ENCODE measurements around the gene CHST1.

The CHST1 gene, protein sequence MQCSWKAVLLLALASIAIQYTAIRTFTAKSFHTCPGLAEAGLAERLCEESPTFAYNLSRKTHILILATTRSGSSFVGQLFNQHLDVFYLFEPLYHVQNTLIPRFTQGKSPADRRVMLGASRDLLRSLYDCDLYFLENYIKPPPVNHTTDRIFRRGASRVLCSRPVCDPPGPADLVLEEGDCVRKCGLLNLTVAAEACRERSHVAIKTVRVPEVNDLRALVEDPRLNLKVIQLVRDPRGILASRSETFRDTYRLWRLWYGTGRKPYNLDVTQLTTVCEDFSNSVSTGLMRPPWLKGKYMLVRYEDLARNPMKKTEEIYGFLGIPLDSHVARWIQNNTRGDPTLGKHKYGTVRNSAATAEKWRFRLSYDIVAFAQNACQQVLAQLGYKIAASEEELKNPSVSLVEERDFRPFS

GRCh38 chr11:45665206-45665932, at the start of gene CHST1:
Gene CHST1 (minus strand): TSS chr11:45665622. CDS start chr11:45650923, 14,699 bp downstream.
- peak; percentile 14 for DNase-seq (ENCODE audit: low read depth)

DNA sequence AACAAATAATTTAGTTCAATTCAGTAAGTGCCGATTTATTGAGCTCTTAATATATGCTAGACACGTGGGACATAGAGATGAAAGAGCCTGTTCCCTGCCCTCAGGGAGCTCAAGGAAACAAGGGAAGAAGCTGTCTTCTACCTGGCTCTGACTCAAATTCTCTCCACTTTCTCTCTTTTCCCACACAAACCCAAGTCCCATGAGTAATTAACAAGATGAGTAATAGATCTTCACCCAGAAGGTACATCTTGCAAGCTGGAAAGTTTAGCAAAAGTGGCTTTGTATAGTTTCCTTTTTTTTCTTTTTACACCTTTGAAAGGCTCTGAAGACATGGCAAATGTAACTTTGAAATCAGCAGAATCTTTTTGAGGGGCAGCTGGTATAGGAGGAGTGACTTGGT, 48.2 kb upstream of the CHST1 start:
- DNase-seq (ENCODE audit: low read depth): no peak

DNA sequence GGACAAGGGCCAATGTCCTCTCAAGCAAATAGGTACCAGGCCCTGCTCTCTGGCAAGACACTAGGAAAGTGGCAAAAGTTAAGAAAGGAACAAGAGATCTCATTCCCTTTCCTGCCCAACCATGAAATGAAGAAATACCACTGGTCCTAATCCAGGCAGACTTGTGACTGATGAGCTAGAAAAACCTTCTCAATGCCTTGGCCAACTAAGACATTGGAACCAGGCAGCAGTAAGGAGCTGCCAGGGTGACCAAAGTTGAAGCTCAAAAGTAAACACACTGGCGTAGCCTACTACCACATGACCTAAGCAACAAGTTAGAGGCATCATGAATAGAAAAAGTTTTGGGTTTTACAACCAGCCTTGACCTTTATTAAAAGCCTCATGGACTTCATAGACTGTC, 45.1 kb upstream of the CHST1 start:
- DNase-seq (ENCODE audit: low read depth): no peak

- no peak for DNase-seq (ENCODE audit: low read depth)
Measured at GRCh38 chr11:45708887-45709663, 43.7 kb upstream of the CHST1 start.

DNA sequence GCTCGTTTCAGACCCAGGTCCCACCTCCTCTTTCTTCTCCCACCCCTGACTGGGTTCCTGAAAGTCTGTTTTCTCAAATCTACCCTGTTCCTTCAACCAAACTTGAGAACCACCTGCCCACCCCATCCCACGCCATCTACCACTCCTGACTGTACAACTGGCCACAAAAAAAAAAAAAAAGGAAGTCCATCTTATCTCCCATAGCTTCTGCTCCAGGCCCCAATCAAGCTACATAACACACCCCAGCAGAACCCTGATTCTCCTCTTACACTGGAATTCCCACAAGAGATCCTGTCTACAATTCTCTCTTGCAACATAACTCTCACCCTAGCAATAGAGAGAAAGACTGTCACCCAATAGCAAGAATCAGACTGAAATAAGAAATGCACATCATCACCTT, 39.2 kb upstream of the CHST1 start:
- no peak for DNase-seq (ENCODE audit: low read depth)

DNA sequence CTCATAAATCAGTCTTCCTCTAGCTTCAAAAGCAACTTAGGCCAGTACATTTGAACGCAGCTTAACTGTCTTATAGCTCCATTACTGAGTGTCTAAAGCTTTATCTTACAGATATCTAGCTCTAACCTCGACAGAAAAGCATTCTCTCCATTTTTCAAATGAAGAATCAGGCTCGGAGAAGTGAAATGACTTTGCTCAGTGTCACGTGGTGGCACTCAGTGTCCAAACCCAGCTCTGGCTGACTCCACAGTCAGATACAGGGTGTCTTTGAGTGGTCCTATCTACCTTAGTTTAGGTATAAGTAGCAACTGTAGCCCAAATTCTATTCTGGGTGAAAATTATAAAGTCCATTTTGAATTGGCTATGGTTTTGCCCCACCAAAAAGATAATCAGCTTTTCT, 38.7 kb upstream of the CHST1 start:
- no peak for DNase-seq (ENCODE audit: low read depth)

GRCh38 chr11:45702511-45702910, 37.1 kb upstream of the CHST1 start:
- DNase-seq (ENCODE audit: low read depth): no peak

- DNase-seq (ENCODE audit: low read depth): no peak
Measured at GRCh38 chr11:45698777-45699497, 33.5 kb upstream of the CHST1 start.

DNA sequence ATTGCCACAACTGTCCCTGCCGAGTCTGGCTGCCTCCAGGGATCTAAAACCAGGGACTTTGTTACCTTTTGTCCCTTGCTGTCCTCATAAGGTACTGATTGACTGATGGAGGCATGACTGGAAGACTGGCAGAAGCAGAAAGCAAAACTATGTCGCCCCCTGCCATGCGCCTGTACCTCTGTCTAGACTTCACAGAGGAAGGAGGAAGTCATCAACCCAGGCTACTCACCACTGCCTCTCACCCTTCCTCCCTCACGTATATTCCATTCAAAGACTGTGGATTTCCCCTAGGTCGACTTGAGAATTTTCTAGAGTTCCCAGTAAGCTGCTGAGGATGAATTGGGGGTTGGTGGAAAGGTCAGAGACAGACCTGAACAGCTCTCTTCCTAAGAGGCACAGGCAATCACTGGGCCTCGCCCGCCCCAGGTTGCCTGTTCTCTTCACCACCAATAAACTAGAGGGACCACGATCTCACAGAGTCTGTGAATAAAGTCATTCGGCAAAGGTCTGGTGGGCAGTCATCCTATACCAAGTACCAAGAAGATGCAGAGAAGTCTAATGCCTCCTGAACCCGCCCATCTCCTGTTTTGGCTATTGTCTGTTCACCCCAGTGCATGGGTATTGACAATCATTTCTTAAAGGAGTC, 27.5 kb upstream of the CHST1 start:
- DNase-seq (ENCODE audit: low read depth): no peak

- no peak for DNase-seq (ENCODE audit: low read depth)
Measured at GRCh38 chr11:45688472-45689033, 23.1 kb upstream of the CHST1 start.

GRCh38 chr11:45687836-45688235, 22.4 kb upstream of the CHST1 start:
- no peak for DNase-seq (ENCODE audit: low read depth)

GRCh38 chr11:45685964-45686537, 20.6 kb upstream of the CHST1 start:
- no peak for DNase-seq (ENCODE audit: low read depth)

GRCh38 chr11:45684440-45684839, 19.0 kb upstream of the CHST1 start:
- no peak for DNase-seq (ENCODE audit: low read depth)

DNA sequence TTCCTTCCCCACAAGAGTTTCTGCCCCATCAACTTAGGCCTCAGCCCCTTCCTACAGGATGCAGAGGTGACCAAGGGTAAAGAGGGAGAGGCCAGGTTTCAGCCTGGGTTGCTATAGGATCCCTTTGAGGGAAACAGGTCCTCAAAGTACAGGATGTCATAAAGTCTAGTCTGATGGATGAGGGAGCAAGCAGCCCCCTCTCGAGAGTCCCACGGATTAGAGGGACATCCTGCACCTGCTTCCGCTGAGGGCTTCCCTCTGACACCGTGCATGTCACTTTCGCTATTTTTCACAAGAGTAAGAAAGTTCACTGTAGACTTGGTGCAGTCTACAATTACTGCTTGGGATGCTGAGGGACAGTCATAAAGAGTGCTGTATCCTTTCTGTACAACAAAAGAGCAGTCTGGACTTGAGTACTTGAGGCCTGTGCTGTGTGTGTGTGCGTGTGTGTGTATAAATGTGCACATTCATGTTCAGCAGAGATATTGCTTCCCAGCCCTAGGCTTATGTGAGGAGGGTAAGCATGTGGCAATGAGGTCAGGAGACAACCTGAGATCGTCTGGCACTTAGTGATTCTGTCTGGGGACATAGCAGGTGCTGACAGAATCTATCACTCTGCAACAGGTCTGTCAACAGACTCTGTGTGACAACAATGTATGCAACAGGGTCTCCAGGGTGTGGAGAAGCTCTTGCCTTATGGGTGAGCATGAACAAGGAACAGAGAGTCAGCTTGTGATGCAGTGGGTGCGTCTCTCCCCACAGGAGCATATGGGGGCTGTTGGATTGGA, 18.0 kb upstream of the CHST1 start:
- no peak for DNase-seq (ENCODE audit: low read depth)

GRCh38 chr11:45679806-45680205, 14.4 kb upstream of the CHST1 start:
- peak; percentile 13 for DNase-seq (ENCODE audit: low read depth)

- DNase-seq (ENCODE audit: low read depth): no peak
Measured at GRCh38 chr11:45678976-45679375, 13.6 kb upstream of the CHST1 start.

DNA sequence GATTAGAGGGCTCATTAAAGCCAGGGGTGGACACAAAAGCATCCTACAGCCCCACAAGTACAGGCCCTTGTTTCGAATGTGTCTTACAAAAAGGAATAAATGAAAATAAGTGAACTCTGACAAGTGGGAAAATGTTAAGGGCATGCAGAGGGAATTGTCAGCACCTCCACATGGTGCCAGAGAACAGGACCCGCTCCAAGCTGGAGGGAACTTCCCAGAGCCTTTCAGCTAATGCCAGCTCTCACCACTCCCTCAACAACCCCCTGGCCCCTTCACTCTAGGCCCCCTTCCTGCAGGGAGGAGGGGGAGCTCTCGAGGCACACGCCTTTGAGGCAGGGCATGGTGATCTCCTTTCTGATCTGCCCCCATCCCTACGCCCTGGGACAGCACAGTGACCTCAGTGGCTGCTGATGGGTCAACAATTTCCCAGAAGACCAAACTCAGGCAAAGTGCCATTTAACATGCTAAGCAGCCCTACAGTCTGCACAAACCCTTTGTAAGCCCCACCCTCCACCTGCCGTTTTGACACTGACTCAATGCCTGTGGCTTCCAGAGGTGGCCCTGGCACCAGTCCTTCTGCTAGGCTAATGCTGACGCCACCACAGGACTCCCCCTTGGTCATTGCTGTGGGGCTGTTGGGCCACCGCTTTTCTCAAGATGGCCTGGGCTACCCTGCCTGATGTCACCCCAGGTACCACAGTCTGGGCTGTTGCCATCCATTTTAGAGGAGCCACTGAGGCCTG, 12.5 kb upstream of the CHST1 start:
- DNase-seq (ENCODE audit: low read depth): no peak

GRCh38 chr11:45676522-45677095, 11.2 kb upstream of the CHST1 start:
- no peak for DNase-seq (ENCODE audit: low read depth)

GRCh38 chr11:45675646-45676045, 10.2 kb upstream of the CHST1 start:
- DNase-seq (ENCODE audit: low read depth): no peak
